OCI-LY3 (cell line): Measurements from ENCODE around the gene CTCFL.

Experiments
- H2AFZ ChIP-seq: fragments of 200-600, 300-600 bp; shearing (Covaris generic); 2 replicates; pipeline ENCODE4 v1.6.0; 2014; ENCODE audit warnings: antibody characterized with exemption, low read depth, low read length
- H3K27ac ChIP-seq: fragments of 200-600, 300-600 bp; sonication (generic); 2 replicates; pipeline ENCODE4 v1.5.1; 2014; ENCODE audit warnings: mild to moderate bottlenecking, low read length, moderate library complexity, mixed read lengths
- H3K27me3 ChIP-seq: fragments of 200-600, 300-600 bp; sonication (generic); 2 replicates; pipeline ENCODE4 v1.6.1; 2014; ENCODE audit warnings: low read depth, low read length, mixed read lengths
- H3K36me3 ChIP-seq: fragments of 200-600, 300-600 bp; sonication (generic); replicated peaks from 2 replicates; pipeline ENCODE3; 2014; ENCODE audit warnings: low read depth, low read length, mixed read lengths
- H3K4me1 ChIP-seq: fragments of 300-600, 200-600 bp; sonication (generic); 2 replicates; pipeline ENCODE4 v1.6.1; 2014; ENCODE audit warnings: low read length, mixed read lengths
- H3K4me2 ChIP-seq: fragments of 200-600, 300-600 bp; sonication (generic); 2 replicates; pipeline ENCODE4 v1.6.1; 2014; ENCODE audit warnings: low read length, mixed read lengths
- H3K4me3 ChIP-seq: fragments of 300-600, 200-600 bp; sonication (generic); 2 replicates; pipeline ENCODE4 v1.5.1; 2014; ENCODE audit warnings: antibody characterized with exemption, mild to moderate bottlenecking, low read length, moderate library complexity
- H3K79me2 ChIP-seq: fragments of 300-600, 200-600 bp; shearing (Covaris generic); 2 replicates; pipeline ENCODE4 v1.6.1; 2014; ENCODE audit warnings: mild to moderate bottlenecking, low read length, mixed read lengths
- H3K9ac ChIP-seq: fragments of 300-600, 200-600 bp; shearing (Covaris generic); 2 replicates; pipeline ENCODE4 v1.6.0; 2014; ENCODE audit warnings: mild to moderate bottlenecking, low read length, moderate library complexity
- H3K9me3 ChIP-seq: fragments of 200-600, 300-600 bp; shearing (Covaris generic); 2 replicates; pipeline ENCODE4 v1.6.1; 2014; ENCODE audit warnings: low read length, mixed read lengths; ENCODE audit not compliant: insufficient read depth
- H4K20me1 ChIP-seq: fragments of 200-600, 300-600 bp; sonication (generic); 2 replicates; pipeline ENCODE4 v1.6.1; 2016; ENCODE audit warnings: low read length, mixed read lengths; ENCODE audit not compliant: insufficient read depth
- EZH2phosphoT487 ChIP-seq: fragments of 200-600 bp; shearing (Covaris generic); IDR thresholded peaks from 2 replicates; pipeline ENCODE4 v1.6.1; 2018; ENCODE audit warnings: antibody characterized with exemption, mixed run types, low read depth
- TF ChIP-seq, protein P1 (sequence below): fragments of 200-600, 300-600 bp; sonication (generic); IDR thresholded peaks from 2 replicates; pipeline ENCODE4 v1.5.1; 2014; ENCODE audit warnings: antibody characterized with exemption, low read length, low read depth

Gene CTCFL

GRCh38 chr20:57481281-57481711, 43.6 kb downstream of the CTCFL start:
- Histone ChIP-seq H3K27ac (peak overlapping the region; percentile 92), H3K9me3 (0 out of 2 replicates have a peak, but pooled peaks cover 7% of the 10 kb centered on the region), H3K4me1 (peaks cover 81% of the 10 kb centered on the region), H3K4me3 (peak overlapping the region; percentile 68), H3K4me2 (peak overlapping the region; percentile 86), H4K20me1 (no peaks in the 10 kb centered on the region), H3K79me2 (peaks cover 7% of the 10 kb centered on the region), H3K27me3 (peaks cover 21% of the 10 kb centered on the region), H3K9ac (peak overlapping the region; percentile 78), H2AFZ (peak overlapping the region; percentile 22; the same call in 1 of the 2 replicates), H3K36me3 (peaks cover 13% of the 10 kb centered on the region)
- TF ChIP-seq, protein P1, sequence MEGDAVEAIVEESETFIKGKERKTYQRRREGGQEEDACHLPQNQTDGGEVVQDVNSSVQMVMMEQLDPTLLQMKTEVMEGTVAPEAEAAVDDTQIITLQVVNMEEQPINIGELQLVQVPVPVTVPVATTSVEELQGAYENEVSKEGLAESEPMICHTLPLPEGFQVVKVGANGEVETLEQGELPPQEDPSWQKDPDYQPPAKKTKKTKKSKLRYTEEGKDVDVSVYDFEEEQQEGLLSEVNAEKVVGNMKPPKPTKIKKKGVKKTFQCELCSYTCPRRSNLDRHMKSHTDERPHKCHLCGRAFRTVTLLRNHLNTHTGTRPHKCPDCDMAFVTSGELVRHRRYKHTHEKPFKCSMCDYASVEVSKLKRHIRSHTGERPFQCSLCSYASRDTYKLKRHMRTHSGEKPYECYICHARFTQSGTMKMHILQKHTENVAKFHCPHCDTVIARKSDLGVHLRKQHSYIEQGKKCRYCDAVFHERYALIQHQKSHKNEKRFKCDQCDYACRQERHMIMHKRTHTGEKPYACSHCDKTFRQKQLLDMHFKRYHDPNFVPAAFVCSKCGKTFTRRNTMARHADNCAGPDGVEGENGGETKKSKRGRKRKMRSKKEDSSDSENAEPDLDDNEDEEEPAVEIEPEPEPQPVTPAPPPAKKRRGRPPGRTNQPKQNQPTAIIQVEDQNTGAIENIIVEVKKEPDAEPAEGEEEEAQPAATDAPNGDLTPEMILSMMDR = no peak
- no peak for TF ChIP-seq EZH2phosphoT487

GRCh38 chr20:57480444-57481160, 44.3 kb downstream of the CTCFL start:
- peak overlapping the region; percentile 92 for H3K27ac ChIP-seq
- H3K27me3 ChIP-seq = peaks cover 24% of the 10 kb centered on the region
- TF ChIP-seq, protein P1 = no peak
- no peak for TF ChIP-seq EZH2phosphoT487
- peak overlapping the region; percentile 28; the same call in 1 of the 2 replicates for H2AFZ ChIP-seq
- 0 out of 2 replicates have a peak, but pooled peaks cover 4% of the 10 kb centered on the region for H3K9me3 ChIP-seq
- peaks cover 7% of the 10 kb centered on the region for H3K79me2 ChIP-seq
- no peaks in the 10 kb centered on the region for H4K20me1 ChIP-seq
- H3K4me1 ChIP-seq = peaks cover 88% of the 10 kb centered on the region
- peak overlapping the region; percentile 86 for H3K4me2 ChIP-seq
- peaks cover 9% of the 10 kb centered on the region for H3K36me3 ChIP-seq
- H3K9ac ChIP-seq = peak overlapping the region; percentile 78
- peak overlapping the region; percentile 68 for H3K4me3 ChIP-seq

DNA sequence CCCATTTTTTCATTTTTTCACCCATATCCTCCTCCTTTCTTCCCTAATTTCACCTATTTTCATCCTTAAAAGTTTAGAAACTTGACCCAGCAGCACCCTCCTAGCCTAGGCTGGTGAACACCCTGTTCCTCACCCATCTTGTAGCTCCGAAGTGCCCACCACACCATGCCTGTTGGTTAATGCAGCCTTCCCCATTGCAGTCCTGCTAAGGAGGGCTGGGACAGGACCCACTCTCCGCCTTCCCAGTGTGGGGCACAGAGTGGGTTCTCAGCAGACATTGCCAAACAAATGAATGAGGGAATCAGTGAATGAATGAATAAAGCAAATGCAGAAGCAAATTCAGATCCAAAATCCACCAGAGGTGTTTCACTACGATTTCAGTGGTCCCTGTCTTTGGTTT, 45.7 kb downstream of the CTCFL start:
- H4K20me1 ChIP-seq = no peaks in the 10 kb centered on the region
- peaks cover 3% of the 10 kb centered on the region; the same call in 1 of the 2 replicates for H3K79me2 ChIP-seq
- peaks cover 6% of the 10 kb centered on the region; the same call in 1 of the 2 replicates for H3K9me3 ChIP-seq
- peaks cover 95% of the 10 kb centered on the region for H3K4me1 ChIP-seq
- no peak overlapping the region for H3K4me3 ChIP-seq
- H3K9ac ChIP-seq = no peak overlapping the region
- no peak overlapping the region for H3K27ac ChIP-seq
- peaks cover 7% of the 10 kb centered on the region for H3K36me3 ChIP-seq
- no peak overlapping the region for H2AFZ ChIP-seq
- H3K27me3 ChIP-seq = peaks cover 32% of the 10 kb centered on the region
- H3K4me2 ChIP-seq = no peak overlapping the region
- TF ChIP-seq EZH2phosphoT487 = no peak
- TF ChIP-seq, protein P1 = no peak

- peaks cover 7% of the 10 kb centered on the region for H3K36me3 ChIP-seq
- peak overlapping the region; percentile 38 for H3K4me2 ChIP-seq
- H2AFZ ChIP-seq = no peak overlapping the region
- H3K27ac ChIP-seq = no peak overlapping the region
- H3K27me3 ChIP-seq = peaks cover 32% of the 10 kb centered on the region
- peaks cover 6% of the 10 kb centered on the region; the same call in 1 of the 2 replicates for H3K9me3 ChIP-seq
- H3K9ac ChIP-seq = 0 out of 2 replicates have a peak overlapping the region, but pooled peaks have one; percentile 0
- no peak for TF ChIP-seq EZH2phosphoT487
- TF ChIP-seq, protein P1 = no peak
- H3K4me1 ChIP-seq = peaks cover 95% of the 10 kb centered on the region
- peak overlapping the region; percentile 18; the same call in 1 of the 2 replicates for H3K4me3 ChIP-seq
- no peaks in the 10 kb centered on the region for H4K20me1 ChIP-seq
- no peaks in the 10 kb centered on the region for H3K79me2 ChIP-seq
Observed at GRCh38 chr20:57478176-57478575, 46.8 kb downstream of the CTCFL start.
